Measurements from ENCODE around the gene PAPSS2. TPM values are rescaled to one million over a fixed set of nuclear protein-coding genes. Genes with fewer than 3 reads are reported as not detected.

The PAPSS2 gene
- total RNA-seq, 1 experiment from 2014 or later: 14.6 TPM

GRCh38 chr10:87767253-87767652 is 107.6 kb downstream of the PAPSS2 start (continued):
- TF ChIP-seq REST (IDR thresholded peaks at IDR 0.05; ENCODE audit: low read depth): no peak
- TF ChIP-seq ZNF274 (IDR thresholded peaks at IDR 0.05; ENCODE audit: low read depth, low read length): no peak

- Histone ChIP-seq H3K27me3 (ENCODE audit: insufficient read depth, low read length) (no peaks in the 10 kb centered on the region), H3K4me2 (ENCODE audit: low read length) (no peak overlapping the region), H3K27ac (ENCODE audit: low read depth, low read length) (no peak overlapping the region), H3K79me2 (ENCODE audit: insufficient read depth, low read length) (peaks cover under 1% of the 10 kb centered on the region; the same call in 1 of the 2 replicates), H3K36me3 (ENCODE audit: control insufficient read depth in 1 of 2, insufficient read depth in 2 of 2, low read length in 2 of 2) (peaks cover 3 to 5% of the 10 kb centered on the region in 2 experiments; a peak in 2 of 4 replicates), H3K9ac (ENCODE audit: low read length) (no peak overlapping the region), H4K20me1 (ENCODE audit: insufficient read depth) (no peaks in the 10 kb centered on the region), H3K4me3 (replicated peaks in 1 of 2; ENCODE audit: low read depth in 1 of 2, low read length in 2 of 2) (no peak overlapping the region), H2AFZ (ENCODE audit: low read depth, low read length, poor library complexity, severe bottlenecking) (no peak overlapping the region), H3K9me2 (ENCODE audit: insufficient read depth) (no peaks in the 10 kb centered on the region), H3K9me3 (ENCODE audit: control insufficient read depth in 1 of 2, insufficient read depth in 1 of 2, low read depth in 1 of 2, low read length in 2 of 2) (no peaks in the 10 kb centered on the region), H3K4me1 (ENCODE audit: control insufficient read depth in 1 of 2, insufficient read depth in 2 of 2, low read length in 2 of 2) (peaks cover 16 to 30% of the 10 kb centered on the region in 2 experiments)
- ChIA-PET POLR2A (no interaction called here), CTCF (interaction anchor here (1.6 kb wide), 1 partner anchor 17 kb away, joined by 3 read pairs; no protein-coding TSS in a partner anchor), RAD21 (ENCODE audit: low non-redundant PET in 1 of 2, low total read pairs in 2 of 2, uncharacterized antibody in 2 of 2, unreplicated experiment in 2 of 2) (no interaction called here)
- ATAC-seq (peak; percentile 60), DNase-seq (ENCODE audit: low read depth, low spot score) (no peak)
- TF ChIP-seq RAD21 (IDR thresholded peaks at IDR 0.05; ENCODE audit: low read depth) (peak; percentile 64), ZBTB33 (IDR thresholded peaks at IDR 0.05; ENCODE audit: extremely low read depth, insufficient replicate concordance, low read length) (no peak), MAX (IDR thresholded peaks at IDR 0.05) (no peak), ZNF274 (IDR thresholded peaks at IDR 0.05; ENCODE audit: low read depth, low read length) (no peak), JUND (IDR thresholded peaks at IDR 0.05) (no peak), CTCF (IDR thresholded peaks at IDR 0.05 in 2 of 3, conservative IDR thresholded peaks at IDR 0.05 in 1 of 3; ENCODE audit: borderline replicate concordance in 1 of 3, insufficient read depth in 1 of 3, low read depth in 2 of 3, low read length in 2 of 3) (peak; percentile 31 to 57 (median 40); a peak in 4 of 6 replicates), SP1 (IDR thresholded peaks at IDR 0.05; ENCODE audit: low read depth) (no peak)
- no TSS peak for BruUV-seq (replicated peaks)
- intact Hi-C loops (cut with micrococcal nuclease): loop anchor here (2.0 to 10.0 kb wide), 2 partner anchors 115 to 237 kb away; no protein-coding TSS in a partner anchor
Observed at GRCh38 chr10:87771871-87772500, 112.3 kb downstream of the PAPSS2 start.
